Mammary epithelial cell (primary cell): Measurements from ENCODE around the gene ALK.

Experiments used
- CTCF ChIP-seq, 2 donors: IDR thresholded peaks in 1 of 2; conservative IDR thresholded peaks in 1 of 2; 2 replicates each; pipeline ENCODE4 v1.5.1; 2011 to 2012; ENCODE audit warnings: inconsistent platforms in 2 of 2, low read length in 2 of 2, mild to moderate bottlenecking in 2 of 2, control low read depth in 1 of 2, low read depth in 1 of 2; ENCODE audit not compliant: insufficient read depth in 1 of 2; ENCODE audit errors: extremely low read depth in 1 of 2
- EZH2 ChIP-seq: IDR thresholded peaks from 2 replicates; pipeline ENCODE4 v1.6.1; 2012; ENCODE audit warnings: low read length, inconsistent platforms, borderline replicate concordance

- TF ChIP-seq CTCF (conservative IDR thresholded peaks at IDR 0.05 in 1 of 2, IDR thresholded peaks at IDR 0.05 in 1 of 2; ENCODE audit: extremely low read depth in 1 of 2, insufficient read depth in 1 of 2, low read depth in 1 of 2, low read length in 2 of 2) (no peak), EZH2 (no peak)
Observed at GRCh38 chr2:29918941-29919340, 2.4 kb downstream of the ALK start.
